ENCODE measurements around the gene PMFBP1. TPM values are rescaled to one million over a fixed set of nuclear protein-coding genes. Genes with fewer than 3 reads are reported as not detected.

Gene PMFBP1
- total and polyA plus RNA-seq, 12 donors: 0.26 to 1.6 (median 0.45) TPM; not detected in 8

DNA sequence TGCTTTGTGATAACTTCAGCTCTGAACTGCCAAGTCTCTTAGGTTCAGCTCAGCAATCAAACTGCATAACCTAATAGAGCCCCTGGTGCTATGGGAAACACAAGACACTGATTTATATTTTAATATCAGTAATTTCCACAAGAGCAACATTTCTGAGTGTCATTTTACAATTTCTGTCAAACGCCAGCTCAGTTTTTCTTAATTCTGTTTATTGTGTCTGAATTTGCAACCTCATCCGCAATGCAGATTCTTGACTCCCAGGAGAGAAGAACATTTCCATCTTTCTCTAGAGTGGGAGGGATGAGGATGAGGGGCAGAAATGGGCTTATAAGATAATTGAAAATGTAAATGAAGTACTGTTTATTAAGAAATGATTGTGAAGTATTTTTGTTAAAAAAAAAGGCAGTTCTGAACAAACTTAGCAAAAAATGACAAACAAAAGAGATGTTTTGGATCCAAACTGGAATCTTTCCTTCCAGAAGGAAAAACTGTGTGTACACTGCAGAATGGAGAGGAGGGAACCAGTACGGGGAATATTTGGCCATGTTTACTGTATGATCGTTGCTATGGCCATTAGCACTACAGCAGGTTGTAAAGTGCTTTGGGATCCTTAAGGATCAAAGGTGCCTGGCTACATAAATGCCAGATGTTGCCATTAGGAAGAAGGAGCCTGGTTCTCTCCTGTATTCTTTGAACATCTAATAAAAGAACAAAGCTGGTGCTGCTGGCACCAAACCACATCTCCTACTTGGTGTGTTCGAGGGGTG lies 7.4 kb upstream of the PMFBP1 start:
- no peak overlapping the region for H3K27ac ChIP-seq
- H3K9me3 ChIP-seq: peaks cover 0 to 7% (median 0%) of the 10 kb centered on the region in 11 donors
- DNase-seq (no peak), ATAC-seq (no peak)
- H3K36me3 ChIP-seq: no peaks in the 10 kb centered on the region
- peaks cover 0 to 12% (median 0%) of the 10 kb centered on the region in 7 donors for H3K27me3 ChIP-seq
- H3K4me1 ChIP-seq: peaks cover 0 to 5% (median 0%) of the 10 kb centered on the region in 9 donors
- WGBS, 2 donors: 45 to 59% methylated on average over 5 of the region's 5 CpGs
- H3K4me3 ChIP-seq: no peak overlapping the region
- TF ChIP-seq CTCF (IDR thresholded peaks at IDR 0.05): no peak
- intact Hi-C loops (cut with DNase I): no loop called here

GRCh38 chr16:72174726-72175125 lies 2.8 kb upstream of the PMFBP1 start:
- Histone ChIP-seq H3K4me1 (peaks cover 0 to 10% (median 0%) of the 10 kb centered on the region in 9 donors), H3K4me3 (no peak overlapping the region), H3K27me3 (peaks cover 0 to 12% (median 0%) of the 10 kb centered on the region in 7 donors), H3K36me3 (no peaks in the 10 kb centered on the region), H3K9me3 (peaks cover 0 to 7% (median 0%) of the 10 kb centered on the region in 11 donors), H3K27ac (no peak overlapping the region)
- no peak for DNase-seq
- WGBS, 2 donors: 61 to 64% methylated on average over 2 of the region's 2 CpGs
- ATAC-seq: no peak
- no peak for TF ChIP-seq CTCF (IDR thresholded peaks at IDR 0.05)
- intact Hi-C loops (cut with DNase I): no loop called here

DNA sequence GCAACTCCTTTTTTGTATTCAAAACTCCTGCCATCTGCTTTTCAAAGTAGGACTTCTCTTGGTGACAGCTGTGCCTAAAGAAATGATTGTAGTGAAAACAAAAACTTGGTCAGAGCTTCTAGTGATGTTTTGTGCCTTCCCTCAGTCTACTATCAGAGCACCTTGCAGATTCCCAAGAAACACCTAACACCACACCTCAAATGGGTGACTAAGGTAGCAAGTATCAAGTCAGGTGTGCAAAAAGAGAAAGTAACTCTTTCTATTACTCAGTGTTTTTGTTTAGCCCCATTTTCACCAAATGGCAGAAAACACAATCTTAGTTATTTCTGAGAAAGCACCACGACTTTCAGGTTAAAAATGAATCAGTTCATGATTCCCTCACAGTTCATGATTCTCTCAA lies 2.0 kb upstream of the PMFBP1 start:
- peaks cover 0 to 10% (median 0%) of the 10 kb centered on the region in 9 donors for H3K4me1 ChIP-seq
- H3K27ac ChIP-seq: no peak overlapping the region
- no peak for DNase-seq
- H3K4me3 ChIP-seq: no peak overlapping the region
- intact Hi-C loops (cut with DNase I): no loop called here
- 80 to 84% methylated on average over 1 of the region's 1 CpG for WGBS, 2 donors
- no peak for ATAC-seq
- H3K27me3 ChIP-seq: peaks cover 0 to 12% (median 0%) of the 10 kb centered on the region in 7 donors
- no peak for TF ChIP-seq CTCF (IDR thresholded peaks at IDR 0.05)
- H3K36me3 ChIP-seq: no peaks in the 10 kb centered on the region
- peaks cover 0 to 7% (median 0%) of the 10 kb centered on the region in 11 donors for H3K9me3 ChIP-seq

- intact Hi-C loops (cut with DNase I): no loop called here
- Histone ChIP-seq H3K4me1 (peaks cover 0 to 10% (median 0%) of the 10 kb centered on the region in 9 donors), H3K4me3 (no peak overlapping the region), H3K36me3 (no peaks in the 10 kb centered on the region), H3K27me3 (peaks cover 0 to 4% (median 0%) of the 10 kb centered on the region in 7 donors), H3K27ac (no peak overlapping the region), H3K9me3 (peaks cover 0 to 3% (median 0%) of the 10 kb centered on the region in 11 donors)
- TF ChIP-seq CTCF (IDR thresholded peaks at IDR 0.05): no peak
- WGBS, 2 donors: 84 to 89% methylated on average over 1 of the region's 1 CpG
- ATAC-seq (no peak), DNase-seq (no peak)
Observed at GRCh38 chr16:72171236-72171635, 719 bp downstream of the PMFBP1 start.

Data from heart right ventricle (tissue), 16 donors.